ENCODE data around the gene HLA-DPA1.

The HLA-DPA1 gene

GRCh38 chr6:33061987-33062386 is 11.5 kb downstream of the HLA-DPA1 start:
- no peak for DNase-seq

- no peak for DNase-seq
These were observed 16.0 kb downstream of the HLA-DPA1 start for GRCh38 chr6:33057222-33058150.

DNA sequence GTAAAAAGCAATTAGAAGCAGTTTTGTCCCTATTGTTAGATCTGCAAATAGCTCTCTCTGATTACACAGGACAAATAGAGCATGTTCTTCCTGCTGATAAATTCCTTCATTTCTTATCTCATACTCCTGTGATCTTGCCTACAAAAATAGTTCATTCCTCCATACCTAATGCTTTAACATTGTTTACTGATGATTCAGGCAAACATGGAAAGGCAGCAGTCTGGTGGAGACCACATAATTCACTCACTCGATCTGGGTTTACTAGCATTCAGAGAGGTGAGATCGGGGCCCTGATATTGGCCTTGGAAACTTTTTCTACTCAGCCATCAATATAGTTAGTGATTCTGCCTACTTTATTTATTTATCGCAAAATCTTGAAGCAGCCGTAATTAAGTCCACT is 20.2 kb downstream of the HLA-DPA1 start:
- DNase-seq: no peak

GRCh38 chr6:33052627-33053026 is 20.8 kb downstream of the HLA-DPA1 start:
- DNase-seq: no peak

DNA sequence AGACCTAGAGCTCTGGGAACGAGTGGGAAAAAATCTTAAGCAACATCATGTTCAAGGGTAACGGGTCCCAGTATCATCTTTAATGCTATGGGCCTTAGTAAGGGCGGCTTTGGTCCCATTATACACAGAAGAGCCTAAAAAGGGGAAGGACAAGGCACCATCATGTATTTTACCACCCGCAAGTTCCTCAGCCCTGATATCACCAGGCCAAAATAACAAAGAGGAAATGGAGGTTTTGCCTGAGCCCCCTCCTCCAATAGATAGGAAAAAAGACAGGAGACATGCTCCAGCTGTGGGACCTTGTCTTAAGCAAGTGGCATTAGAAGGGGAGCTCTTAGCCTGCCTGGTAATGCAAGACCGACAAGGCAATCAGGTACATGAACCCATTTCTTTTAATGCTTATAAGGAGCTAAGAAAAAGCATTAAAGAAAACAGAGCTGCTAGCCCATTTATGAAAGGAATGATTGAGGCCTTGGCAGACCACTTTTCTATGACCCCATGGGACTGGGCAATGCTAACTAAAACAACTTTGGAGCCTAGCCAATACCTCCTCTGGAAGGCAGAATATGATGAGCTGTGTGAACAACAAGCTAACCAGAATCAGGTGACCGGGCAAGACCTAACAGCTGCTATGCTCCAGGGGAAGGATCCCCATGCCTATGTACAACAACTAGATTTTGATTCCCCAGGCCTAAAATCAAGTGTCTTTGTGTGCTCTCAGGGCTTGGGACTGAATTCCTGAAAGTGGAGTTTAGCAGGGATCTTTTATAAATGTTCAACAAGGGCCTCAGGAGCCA is 23.2 kb downstream of the HLA-DPA1 start:
- DNase-seq: no peak

GRCh38 chr6:33049323-33050013 is 24.0 kb downstream of the HLA-DPA1 start:
- DNase-seq: no peak

- DNase-seq: no peak
These were observed 33.3 kb downstream of the HLA-DPA1 start for GRCh38 chr6:33040157-33040556.

- DNase-seq: no peak
These were observed 36.9 kb downstream of the HLA-DPA1 start for GRCh38 chr6:33036535-33036934.

GRCh38 chr6:33034554-33034953 is 38.9 kb downstream of the HLA-DPA1 start:
- DNase-seq: no peak

GRCh38 chr6:33030245-33030644 is 43.2 kb downstream of the HLA-DPA1 start:
- no peak for DNase-seq

- no peak for DNase-seq
These were observed 43.9 kb downstream of the HLA-DPA1 start for GRCh38 chr6:33029328-33030184.

DNA sequence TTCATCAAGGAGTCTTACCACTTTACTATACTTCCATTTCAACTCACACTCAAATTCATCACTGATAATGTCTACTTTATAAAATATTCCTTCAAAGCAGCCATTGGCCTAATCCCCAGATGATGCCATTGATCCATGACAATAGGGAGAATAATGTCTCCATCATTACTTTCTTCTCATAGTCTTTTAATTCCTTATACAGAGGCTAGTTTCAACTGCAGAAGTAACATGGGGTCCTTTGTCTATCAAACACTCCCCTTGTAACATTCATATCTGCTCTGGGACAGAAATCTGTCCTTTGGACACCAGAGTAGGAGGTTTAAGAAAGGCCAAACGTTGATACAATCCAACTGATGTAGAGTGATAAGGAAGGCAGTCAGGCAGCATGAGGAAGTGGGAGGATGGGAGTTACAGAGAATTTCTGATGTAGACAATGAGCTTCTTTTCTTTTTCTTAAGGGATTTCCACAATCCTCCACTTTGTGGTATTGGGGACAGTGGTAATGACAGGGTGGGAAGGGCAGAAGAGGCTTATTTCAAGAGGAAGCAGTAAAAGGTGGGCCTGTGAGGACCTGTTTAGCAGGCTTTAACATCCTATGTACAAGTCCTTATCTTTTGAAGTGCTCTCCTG is 45.1 kb downstream of the HLA-DPA1 start:
- no peak for DNase-seq

DNA sequence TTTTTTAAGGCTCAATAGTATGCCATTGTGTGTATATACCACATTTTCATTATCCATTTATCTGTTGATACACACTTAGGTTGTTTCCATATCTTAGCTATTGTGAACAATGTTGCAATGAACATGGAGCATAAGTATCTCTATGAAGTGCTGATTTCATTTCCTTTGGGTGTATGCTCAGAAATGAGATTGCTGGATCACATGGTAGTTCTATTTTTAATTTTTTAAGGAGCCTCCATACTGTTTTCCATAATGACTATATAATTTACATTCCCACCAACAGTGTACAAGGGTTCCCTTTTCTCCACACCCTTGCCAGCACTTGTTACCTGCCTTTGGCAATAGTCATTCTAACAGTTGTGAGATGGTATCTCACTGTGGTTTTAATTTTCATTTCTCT is 48.9 kb downstream of the HLA-DPA1 start:
- no peak for DNase-seq

DNA sequence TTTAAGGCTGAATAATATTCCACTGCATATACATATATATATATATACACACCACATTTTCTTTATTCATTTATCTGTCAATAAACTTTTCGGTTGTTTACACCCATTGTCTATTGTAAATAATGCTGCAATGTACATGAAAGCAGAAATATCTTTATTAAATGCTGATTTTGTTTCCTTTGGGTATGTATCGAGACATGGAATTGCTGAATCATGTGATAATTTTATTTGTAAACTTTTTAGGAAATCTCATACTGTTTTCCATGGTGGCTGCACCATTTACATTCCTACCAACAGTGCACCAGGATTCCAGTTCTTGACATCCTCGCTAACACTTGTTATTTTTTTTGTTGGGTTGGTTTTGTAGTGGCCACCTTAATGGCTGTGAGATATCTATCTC is 49.9 kb downstream of the HLA-DPA1 start:
- DNase-seq: no peak

- no peak for DNase-seq
These were observed 51.5 kb downstream of the HLA-DPA1 start for GRCh38 chr6:33021917-33022316.

GRCh38 chr6:33019372-33019771 is 54.1 kb downstream of the HLA-DPA1 start:
- DNase-seq: no peak

GRCh38 chr6:33018904-33019303 is 54.5 kb downstream of the HLA-DPA1 start:
- no peak for DNase-seq

- no peak for DNase-seq
These were observed 55.0 kb downstream of the HLA-DPA1 start for GRCh38 chr6:33018418-33018817.

- DNase-seq: no peak
These were observed 55.6 kb downstream of the HLA-DPA1 start for GRCh38 chr6:33017694-33018353.

- DNase-seq: no peak
These were observed 56.4 kb downstream of the HLA-DPA1 start for GRCh38 chr6:33017018-33017417.

DNA sequence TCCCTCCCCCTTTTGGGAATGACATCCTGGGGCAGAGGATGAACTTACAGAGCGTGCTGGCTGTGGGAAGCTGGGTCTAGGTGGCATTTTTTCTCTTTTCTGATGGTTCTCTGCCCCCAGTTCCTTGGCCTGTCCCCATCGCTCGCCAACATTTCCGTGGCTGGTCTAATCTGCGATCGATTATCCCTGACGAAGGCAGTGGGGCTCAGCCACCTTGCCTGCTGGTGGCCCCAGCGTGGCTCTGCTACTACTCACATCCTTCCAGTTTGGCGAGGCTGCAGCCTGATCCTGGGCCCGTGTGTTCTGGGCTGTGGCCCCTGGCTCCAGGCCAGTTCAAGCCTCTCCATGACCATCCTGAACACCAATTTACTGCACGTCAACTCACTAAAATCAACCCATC is 57.7 kb downstream of the HLA-DPA1 start:
- no peak for DNase-seq

All from cortex of kidney (tissue), 1 donor.